ENCODE measurements around the gene ADAD2.

The ADAD2 gene

DNA sequence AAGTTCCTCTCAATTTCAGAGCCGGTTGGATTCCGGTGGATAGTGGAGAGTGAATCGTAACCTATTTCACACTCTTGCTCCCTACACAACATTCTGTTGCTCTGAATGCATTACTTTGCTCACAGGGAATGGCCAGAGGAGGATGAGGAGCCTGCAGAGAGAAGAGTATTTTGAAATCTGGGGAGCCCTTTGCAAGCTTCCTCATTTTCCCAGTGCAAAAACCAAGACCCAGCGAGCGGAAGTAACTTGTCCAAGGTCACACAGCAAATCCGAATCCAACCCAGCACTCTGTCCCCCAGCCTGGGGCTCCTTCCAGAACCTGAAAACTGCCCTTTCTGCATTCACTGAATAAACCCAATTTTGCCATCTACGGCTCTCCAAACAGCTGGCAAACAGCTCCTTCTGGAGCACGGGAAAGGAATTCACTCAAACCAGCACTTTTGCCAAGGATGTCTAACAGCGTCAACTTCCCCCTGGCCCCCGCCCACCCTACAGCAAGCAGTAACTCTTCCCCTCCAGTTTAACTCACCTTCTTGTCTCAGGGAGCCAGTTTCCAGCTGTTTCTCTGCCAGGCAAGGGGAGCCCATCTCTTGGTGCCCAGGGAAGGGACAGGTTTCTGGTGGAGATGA, 48.3 kb downstream of the ADAD2 start:
- TF ChIP-seq, protein P1, sequence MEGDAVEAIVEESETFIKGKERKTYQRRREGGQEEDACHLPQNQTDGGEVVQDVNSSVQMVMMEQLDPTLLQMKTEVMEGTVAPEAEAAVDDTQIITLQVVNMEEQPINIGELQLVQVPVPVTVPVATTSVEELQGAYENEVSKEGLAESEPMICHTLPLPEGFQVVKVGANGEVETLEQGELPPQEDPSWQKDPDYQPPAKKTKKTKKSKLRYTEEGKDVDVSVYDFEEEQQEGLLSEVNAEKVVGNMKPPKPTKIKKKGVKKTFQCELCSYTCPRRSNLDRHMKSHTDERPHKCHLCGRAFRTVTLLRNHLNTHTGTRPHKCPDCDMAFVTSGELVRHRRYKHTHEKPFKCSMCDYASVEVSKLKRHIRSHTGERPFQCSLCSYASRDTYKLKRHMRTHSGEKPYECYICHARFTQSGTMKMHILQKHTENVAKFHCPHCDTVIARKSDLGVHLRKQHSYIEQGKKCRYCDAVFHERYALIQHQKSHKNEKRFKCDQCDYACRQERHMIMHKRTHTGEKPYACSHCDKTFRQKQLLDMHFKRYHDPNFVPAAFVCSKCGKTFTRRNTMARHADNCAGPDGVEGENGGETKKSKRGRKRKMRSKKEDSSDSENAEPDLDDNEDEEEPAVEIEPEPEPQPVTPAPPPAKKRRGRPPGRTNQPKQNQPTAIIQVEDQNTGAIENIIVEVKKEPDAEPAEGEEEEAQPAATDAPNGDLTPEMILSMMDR (IDR thresholded peaks at IDR 0.05; ENCODE audit: low read depth, low read length), result no peak
- peak in 1 of 2 donors; percentile 40 for DNase-seq (ENCODE audit: low read depth in 2 of 2)
- H3K4me3 ChIP-seq (replicated peaks in 1 of 2; ENCODE audit: low read depth in 2 of 2, low read length in 2 of 2), result no peak overlapping the region

DNA sequence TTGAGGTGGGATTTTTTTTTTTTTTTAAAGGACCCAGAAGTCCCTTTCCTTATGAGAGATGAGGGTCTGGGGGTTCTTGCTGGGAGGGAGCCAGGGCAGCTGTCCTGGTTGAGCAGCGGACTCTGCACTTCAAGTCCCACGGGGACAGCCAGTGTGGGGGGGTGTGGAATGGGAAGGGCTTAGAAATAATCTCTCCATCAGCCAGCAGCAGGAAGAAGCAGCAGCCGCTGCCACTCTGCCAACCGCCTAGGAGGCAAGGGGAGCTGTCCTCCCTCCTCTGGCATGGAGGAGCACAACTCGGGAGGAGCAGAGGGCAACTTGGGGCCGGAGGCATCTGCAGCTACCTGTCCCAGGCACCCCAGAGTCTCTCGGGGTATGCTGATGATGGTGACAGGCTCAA, 49.0 kb downstream of the ADAD2 start, which contains the start of gene KCNG4:
KCNG4 (minus strand) TSS at position 104 of the 400 bp plus-strand sequence. CDS start 2,527 bp downstream, outside the sequence.
- TF ChIP-seq, protein P1 (IDR thresholded peaks at IDR 0.05; ENCODE audit: low read depth, low read length), result no peak
- DNase-seq (ENCODE audit: low read depth in 2 of 2), result no peak

DNA sequence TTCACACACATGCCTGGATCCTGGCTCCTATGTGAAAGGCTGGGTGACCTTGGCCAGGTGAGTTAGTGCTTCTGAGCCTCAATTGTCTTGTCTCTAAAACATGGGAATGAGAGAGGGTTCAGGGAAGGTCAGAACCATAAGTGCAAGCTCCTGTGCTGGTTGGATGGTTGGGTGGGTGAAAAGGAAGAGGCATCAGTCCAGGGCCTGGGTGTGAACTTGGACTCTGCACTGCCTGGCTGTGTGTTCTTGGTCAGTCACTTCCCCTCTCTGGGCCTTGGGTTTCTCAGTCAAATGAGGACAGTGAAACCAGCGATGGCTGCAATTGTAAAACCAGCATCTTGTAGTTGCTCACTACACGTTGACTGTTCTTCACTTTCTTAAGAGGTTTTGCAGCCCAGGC, 49.5 kb downstream of the ADAD2 start:
- no peak overlapping the region for H3K4me3 ChIP-seq (replicated peaks in 1 of 2; ENCODE audit: low read depth in 2 of 2, low read length in 2 of 2)
- DNase-seq (ENCODE audit: low read depth in 2 of 2), result no peak
- TF ChIP-seq, protein P1 (IDR thresholded peaks at IDR 0.05; ENCODE audit: low read depth, low read length), result no peak

More for the DNA sequence above, 49.0 kb downstream of the ADAD2 start, which contains the start of gene KCNG4:
- no peak within 1 kb of the TSS for H3K4me3 ChIP-seq (replicated peaks in 1 of 2; ENCODE audit: low read depth in 2 of 2, low read length in 2 of 2)

DNA sequence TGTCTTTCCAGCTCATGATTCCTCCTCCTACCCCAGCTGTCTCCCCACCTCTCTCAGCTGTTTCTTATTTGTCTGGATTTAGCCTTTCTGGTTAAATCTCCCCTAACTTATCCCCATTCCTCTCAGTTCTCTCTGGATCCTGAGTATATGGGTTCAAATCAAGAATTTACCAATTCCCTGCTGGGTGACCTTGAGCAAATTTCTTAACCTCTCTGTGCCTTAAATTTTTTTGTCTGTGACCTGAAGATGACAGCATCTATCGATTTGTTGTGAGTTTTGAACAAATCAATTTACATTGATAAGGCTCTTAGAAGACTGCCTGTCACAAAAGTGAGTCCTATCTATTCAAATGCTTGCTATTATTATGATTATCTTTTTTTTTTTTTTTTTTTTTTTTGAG, 50.8 kb downstream of the ADAD2 start:
- TF ChIP-seq, protein P1 (IDR thresholded peaks at IDR 0.05; ENCODE audit: low read depth, low read length), result no peak
- no peak overlapping the region for H3K4me3 ChIP-seq (replicated peaks in 1 of 2; ENCODE audit: low read depth in 2 of 2, low read length in 2 of 2)
- DNase-seq (ENCODE audit: low read depth in 2 of 2), result no peak

DNA sequence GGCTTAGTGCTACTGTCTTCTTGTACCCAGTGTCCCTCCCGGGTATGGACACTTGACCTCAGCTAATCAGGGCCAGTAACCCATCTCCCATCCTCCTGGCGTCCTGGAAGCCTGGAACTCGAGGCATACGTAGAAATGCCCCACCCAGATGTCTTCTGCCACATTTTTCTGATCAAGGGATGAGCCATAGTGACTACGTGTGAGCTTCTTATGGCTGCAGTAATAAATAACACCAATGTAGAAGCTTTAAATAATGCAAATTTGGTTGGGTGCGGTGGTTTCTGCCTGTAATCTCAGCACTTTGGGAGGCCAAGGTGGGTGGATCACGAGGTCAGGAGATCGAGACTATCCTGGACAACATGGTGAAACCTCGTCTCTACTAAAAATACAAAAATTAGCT, 51.9 kb downstream of the ADAD2 start:
- TF ChIP-seq, protein P1 (IDR thresholded peaks at IDR 0.05; ENCODE audit: low read depth, low read length), result no peak
- DNase-seq (ENCODE audit: low read depth in 2 of 2), result no peak
- no peak overlapping the region for H3K4me3 ChIP-seq (replicated peaks in 1 of 2; ENCODE audit: low read depth in 2 of 2, low read length in 2 of 2)

DNA sequence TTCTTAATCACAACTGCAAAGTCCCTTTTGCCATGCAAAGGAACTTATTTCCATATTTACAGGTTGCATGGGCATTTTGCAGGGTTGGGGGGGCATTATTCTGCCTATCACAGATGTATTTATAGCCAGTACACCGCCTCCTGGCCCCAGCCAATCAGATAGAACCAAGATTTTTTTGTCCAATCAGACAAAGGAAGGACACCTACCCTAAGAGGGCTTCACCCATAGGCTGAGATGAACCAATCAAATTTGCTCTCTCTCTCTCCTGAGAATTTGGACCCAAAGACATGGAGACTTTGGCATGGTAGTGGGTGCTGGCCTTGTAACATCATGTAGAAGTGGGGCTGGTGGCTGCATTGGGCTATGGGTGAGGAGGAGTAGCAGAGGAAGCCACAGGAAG, 52.8 kb downstream of the ADAD2 start:
- no peak overlapping the region for H3K4me3 ChIP-seq (replicated peaks in 1 of 2; ENCODE audit: low read depth in 2 of 2, low read length in 2 of 2)
- DNase-seq (ENCODE audit: low read depth in 2 of 2), result peak in 1 of 2 donors; percentile 11
- TF ChIP-seq, protein P1 (IDR thresholded peaks at IDR 0.05; ENCODE audit: low read depth, low read length), result no peak

DNA sequence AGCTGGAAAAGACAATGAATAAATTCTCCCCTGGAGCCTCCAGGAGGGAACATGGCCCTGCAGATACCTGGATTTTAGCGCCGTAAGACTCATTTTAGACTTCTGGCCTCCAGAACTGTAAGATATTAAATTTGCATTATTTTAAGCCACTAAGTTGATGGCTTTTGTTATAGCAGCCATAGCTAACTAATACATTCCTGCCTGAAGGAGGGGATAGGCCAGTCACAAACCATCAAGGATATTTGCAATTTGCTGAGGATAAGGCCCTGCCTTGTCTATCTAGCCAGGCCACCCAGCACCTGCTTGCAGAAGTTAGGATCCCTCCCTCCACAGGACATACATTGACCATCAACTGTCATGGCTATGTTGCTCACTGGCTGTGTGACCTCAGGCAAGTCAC, 53.8 kb downstream of the ADAD2 start:
- no peak for DNase-seq (ENCODE audit: low read depth in 2 of 2)
- no peak overlapping the region for H3K4me3 ChIP-seq (replicated peaks in 1 of 2; ENCODE audit: low read depth in 2 of 2, low read length in 2 of 2)
- TF ChIP-seq, protein P1 (IDR thresholded peaks at IDR 0.05; ENCODE audit: low read depth, low read length), result no peak
